Measurements from ENCODE around the gene PHF13.

DNA sequence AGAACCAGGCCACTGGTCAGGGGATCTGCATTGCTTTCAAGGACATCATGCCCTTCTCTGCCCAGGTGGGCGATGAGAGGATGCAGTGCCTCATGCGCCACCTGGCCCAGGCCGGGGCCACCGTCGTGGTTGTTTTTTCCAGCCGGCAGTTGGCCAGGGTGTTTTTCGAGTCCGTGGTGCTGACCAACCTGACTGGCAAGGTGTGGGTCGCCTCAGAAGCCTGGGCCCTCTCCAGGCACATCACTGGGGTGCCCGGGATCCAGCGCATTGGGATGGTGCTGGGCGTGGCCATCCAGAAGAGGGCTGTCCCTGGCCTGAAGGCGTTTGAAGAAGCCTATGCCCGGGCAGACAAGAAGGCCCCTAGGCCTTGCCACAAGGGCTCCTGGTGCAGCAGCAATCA, 38.7 kb upstream of the PHF13 start:
- TF ChIP-seq, protein P1, sequence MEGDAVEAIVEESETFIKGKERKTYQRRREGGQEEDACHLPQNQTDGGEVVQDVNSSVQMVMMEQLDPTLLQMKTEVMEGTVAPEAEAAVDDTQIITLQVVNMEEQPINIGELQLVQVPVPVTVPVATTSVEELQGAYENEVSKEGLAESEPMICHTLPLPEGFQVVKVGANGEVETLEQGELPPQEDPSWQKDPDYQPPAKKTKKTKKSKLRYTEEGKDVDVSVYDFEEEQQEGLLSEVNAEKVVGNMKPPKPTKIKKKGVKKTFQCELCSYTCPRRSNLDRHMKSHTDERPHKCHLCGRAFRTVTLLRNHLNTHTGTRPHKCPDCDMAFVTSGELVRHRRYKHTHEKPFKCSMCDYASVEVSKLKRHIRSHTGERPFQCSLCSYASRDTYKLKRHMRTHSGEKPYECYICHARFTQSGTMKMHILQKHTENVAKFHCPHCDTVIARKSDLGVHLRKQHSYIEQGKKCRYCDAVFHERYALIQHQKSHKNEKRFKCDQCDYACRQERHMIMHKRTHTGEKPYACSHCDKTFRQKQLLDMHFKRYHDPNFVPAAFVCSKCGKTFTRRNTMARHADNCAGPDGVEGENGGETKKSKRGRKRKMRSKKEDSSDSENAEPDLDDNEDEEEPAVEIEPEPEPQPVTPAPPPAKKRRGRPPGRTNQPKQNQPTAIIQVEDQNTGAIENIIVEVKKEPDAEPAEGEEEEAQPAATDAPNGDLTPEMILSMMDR (IDR thresholded peaks at IDR 0.05; ENCODE audit: low read length) = no peak
- no peak for TF ChIP-seq EZH2 (IDR thresholded peaks at IDR 0.05; ENCODE audit: borderline replicate concordance, low read length)

All from OCI-LY1 (cell line).